Stomach (tissue), 9 donors: ENCODE data around the gene IQGAP2. TPM values are rescaled to one million over a fixed set of nuclear protein-coding genes. Genes with fewer than 3 reads are reported as not detected.

ENCODE experiments used
- DNase-seq, 2 donors: peaks; one replicate each; pipeline versions ENCODE4 v3.0.0 to v3.0.0-alpha.2; 2013 to 2019
- H3K27ac ChIP-seq, 5 donors: fragments of 200-600 bp in 4 of 5; sonication (generic) in 4 of 5; one replicate each; pipeline ENCODE4 v1.5.1; 2013 to 2019; ENCODE audit warnings: mild to moderate bottlenecking in 1 of 5, moderate library complexity in 1 of 5
- H3K27me3 ChIP-seq, 3 donors: fragments of 200-600 bp; sonication (generic); one replicate each; pipeline ENCODE4 v1.5.1; 2017 to 2019; ENCODE audit warnings: mixed run types in 1 of 3
- H3K36me3 ChIP-seq, 4 donors: fragments of 200-600 bp; sonication (generic); 1 replicate in 3 of 4; 2 replicates in 1 of 4; pipeline ENCODE4 v1.5.1; 2016 to 2019
- H3K4me1 ChIP-seq, 4 donors: fragments of 200-600 bp; sonication (generic); one replicate each; pipeline ENCODE4 v1.5.1; 2016 to 2019
- H3K4me3 ChIP-seq, 4 donors: fragments of 200-600 bp; sonication (generic) in 3 of 4; one replicate each; pipeline ENCODE4 v1.5.1; 2016 to 2019; ENCODE audit warnings: mild to moderate bottlenecking in 1 of 4
- H3K9me3 ChIP-seq, 4 donors: fragments of 200-600 bp; sonication (generic); one replicate each; pipeline ENCODE4 v1.5.1; 2016 to 2019
- CTCF ChIP-seq, 7 experiments: fragments of 450-650 bp in 4 of 7; fragments of 200-600 bp in 3 of 7; sonication (generic) in 3 of 7; IDR thresholded peaks; one replicate each; pipeline ENCODE4 v1.5.1; 2016 to 2019; ENCODE audit warnings: antibody characterized with exemption in 7 of 7, control low read depth in 2 of 7, mild to moderate bottlenecking in 1 of 7
- EP300 ChIP-seq: sonication (generic); formaldehyde crosslinking; IDR thresholded peaks from one replicate; pipeline ENCODE4 v1.6.1; 2017; ENCODE audit warnings: antibody characterized with exemption
- POLR2A ChIP-seq, 4 donors: fragments of 450-650 bp; IDR thresholded peaks; one replicate each; pipeline ENCODE4 v1.6.1; 2016; ENCODE audit warnings: antibody characterized with exemption in 4 of 4, control low read depth in 2 of 4, mild to moderate bottlenecking in 1 of 4, moderate library complexity in 1 of 4
- POLR2AphosphoS5 ChIP-seq, 3 donors: sonication (generic); formaldehyde crosslinking; IDR thresholded peaks; one replicate each; pipeline ENCODE4 v1.6.1; 2016; ENCODE audit warnings: antibody characterized with exemption in 3 of 3
- whole genome bisulfite sequencing, 5 donors: extraction: QIAGEN DNeasy Blood & Tissue Kit in 3 of 5; methylation state at CpG; one replicate each; pipeline versions ENCODE4 v1.1.5 to v1.1.7; 2013 to 2018; 5-methylcytosine and 5-hydroxymethylcytosine counted together
- intact Hi-C: fragments of 100-400 bp; cut with DNase I; formaldehyde crosslinking; loops from one replicate; pipeline ENCODE4 v1.15.1; 2023; ENCODE audit warnings: low total_unique reads
- polyA plus RNA-seq, 3 donors: library from polyadenylated mRNA; stranded (reverse); fragments of 200-250 nt; gene quantifications; one replicate each; pipeline ENCODE4 v1.2.3, GENCODE V29; 2013
- total RNA-seq, 5 donors: library from RNA; depleted of rRNA; stranded (reverse); fragments of >200 nt; gene quantifications; one replicate each; pipeline versions ENCODE4 v1.1.0 to v1.2.3, GENCODE V29; 2014 to 2016
- donor health status: healthy with polysubstance abuse.
- donor health status: Bipolar disorder and iron deficiency.
- donor health status: healthy.

The IQGAP2 gene
- total and polyA plus RNA-seq, 8 donors, result 11.5 to 122 (median 42.1) TPM

DNA sequence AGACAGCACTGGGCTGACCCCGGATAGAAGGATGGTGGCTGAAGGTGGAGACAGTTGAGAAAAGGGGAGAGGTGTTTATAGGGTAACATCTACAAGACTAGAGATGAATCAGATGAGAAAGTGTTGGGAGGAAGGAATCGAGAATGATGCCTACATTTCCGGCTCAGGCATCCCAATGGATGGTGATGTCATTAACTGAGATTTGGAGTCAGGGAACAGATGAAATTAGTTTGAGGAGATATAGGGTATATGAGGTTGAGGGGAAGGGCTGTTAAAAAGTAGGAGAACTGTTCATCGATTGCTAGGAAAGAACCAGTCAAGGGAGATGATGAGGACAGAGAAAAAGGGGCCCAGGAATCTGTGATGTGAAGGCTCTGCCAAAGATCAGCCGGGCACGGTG, 24.7 kb upstream of the IQGAP2 start:
- no peaks in the 10 kb centered on the region for H3K4me1 ChIP-seq
- no peak for DNase-seq
- no peaks in the 10 kb centered on the region for H3K27me3 ChIP-seq
- no peaks in the 10 kb centered on the region for H3K36me3 ChIP-seq
- no peaks in the 10 kb centered on the region for H3K9me3 ChIP-seq
- H3K4me3 ChIP-seq, result no peak overlapping the region
- WGBS, 5 donors, result 95 to 98% (median 96%) methylated on average over 6 of the region's 6 CpGs
- intact Hi-C loops, result no loop called here
- no peak for TF ChIP-seq POLR2A (IDR thresholded peaks at IDR 0.05)
- TF ChIP-seq POLR2AphosphoS5 (IDR thresholded peaks at IDR 0.05), result no peak
- H3K27ac ChIP-seq, result no peak overlapping the region

GRCh38 chr5:76379316-76379715, 23.8 kb upstream of the IQGAP2 start:
- intact Hi-C loops, result no loop called here
- Histone ChIP-seq H3K36me3 (no peaks in the 10 kb centered on the region), H3K4me3 (no peak overlapping the region), H3K4me1 (peaks cover 0 to 8% (median 5%) of the 10 kb centered on the region in 4 donors), H3K27me3 (no peaks in the 10 kb centered on the region), H3K27ac (no peak overlapping the region), H3K9me3 (no peaks in the 10 kb centered on the region)
- no peak for TF ChIP-seq POLR2A (IDR thresholded peaks at IDR 0.05)
- TF ChIP-seq POLR2AphosphoS5 (IDR thresholded peaks at IDR 0.05), result no peak
- TF ChIP-seq EP300, result no peak
- TF ChIP-seq CTCF (IDR thresholded peaks at IDR 0.05), result no peak
- WGBS, 5 donors, result 61 to 82% (median 73%) methylated on average over 5 of the region's 5 CpGs
- DNase-seq, result no peak

GRCh38 chr5:76379855-76380254, 23.2 kb upstream of the IQGAP2 start:
- H3K27me3 ChIP-seq, result no peaks in the 10 kb centered on the region
- H3K4me3 ChIP-seq, result no peak overlapping the region
- no peak overlapping the region for H3K27ac ChIP-seq
- TF ChIP-seq POLR2A (IDR thresholded peaks at IDR 0.05), result no peak
- TF ChIP-seq POLR2AphosphoS5 (IDR thresholded peaks at IDR 0.05), result no peak
- TF ChIP-seq CTCF (IDR thresholded peaks at IDR 0.05), result no peak
- TF ChIP-seq EP300, result no peak
- WGBS, 5 donors, result 28 to 54% (median 38%) methylated on average over 1 of the region's 1 CpG
- no peaks in the 10 kb centered on the region for H3K9me3 ChIP-seq
- DNase-seq, result no peak
- H3K4me1 ChIP-seq, result peaks cover 0 to 14% (median 11%) of the 10 kb centered on the region in 4 donors
- no peaks in the 10 kb centered on the region for H3K36me3 ChIP-seq
- intact Hi-C loops, result no loop called here

DNA sequence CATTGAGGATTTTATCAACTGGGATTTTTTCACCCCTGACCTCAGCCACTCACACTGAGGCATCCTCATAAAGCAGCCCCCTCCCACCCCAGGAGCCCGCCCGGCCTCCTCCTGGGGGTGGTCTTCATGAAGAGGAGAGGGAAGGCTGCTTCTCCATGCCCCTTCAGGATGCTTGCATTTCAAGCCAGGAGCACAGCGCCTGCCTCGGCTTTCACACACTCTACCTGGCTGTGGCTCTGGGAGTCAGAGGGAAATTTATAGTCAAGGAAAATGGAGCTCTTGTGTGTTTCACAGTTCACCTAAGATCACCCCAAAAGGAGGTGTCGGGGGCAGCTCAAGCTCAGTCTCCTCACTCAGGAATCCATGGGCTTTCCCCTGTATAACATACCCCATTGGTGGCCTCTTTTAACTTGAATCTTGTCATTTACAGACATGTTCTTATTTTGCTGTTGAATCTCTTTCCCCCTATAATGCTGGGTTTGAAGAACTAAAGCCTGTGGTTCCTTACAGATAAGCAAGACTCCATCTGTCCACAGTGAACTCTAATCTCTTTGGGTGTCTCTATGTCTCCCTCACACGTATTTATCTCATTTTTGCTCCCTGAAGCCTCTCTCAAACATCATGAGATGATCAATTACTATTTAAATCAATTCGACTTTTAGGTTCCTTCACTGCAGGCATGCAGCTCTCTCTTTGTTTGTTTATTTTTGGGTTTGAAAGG, 22.6 kb upstream of the IQGAP2 start:
- Histone ChIP-seq H3K27me3 (no peaks in the 10 kb centered on the region), H3K36me3 (no peaks in the 10 kb centered on the region), H3K4me1 (peaks cover 0 to 20% (median 15%) of the 10 kb centered on the region in 4 donors), H3K27ac (no peak overlapping the region), H3K4me3 (no peak overlapping the region), H3K9me3 (no peaks in the 10 kb centered on the region)
- TF ChIP-seq EP300, result no peak
- TF ChIP-seq POLR2A (IDR thresholded peaks at IDR 0.05), result no peak
- TF ChIP-seq POLR2AphosphoS5 (IDR thresholded peaks at IDR 0.05), result no peak
- no peak for TF ChIP-seq CTCF (IDR thresholded peaks at IDR 0.05)
- DNase-seq, result no peak
- WGBS, 5 donors, result 68 to 74% (median 69%) methylated on average over 7 of the region's 7 CpGs
- intact Hi-C loops, result no loop called here
